ENCODE data around the gene KIFBP.

- TF ChIP-seq POLR2AphosphoS5 (IDR thresholded peaks at IDR 0.05; ENCODE audit: low read depth, low read length) (no peak), SIN3A (IDR thresholded peaks at IDR 0.05; ENCODE audit: borderline replicate concordance, insufficient read depth, low read length) (no peak), REST (IDR thresholded peaks at IDR 0.05; ENCODE audit: insufficient read depth in 1 of 2, low read depth in 2 of 2, low read length in 2 of 2) (no peak), TAF1 (IDR thresholded peaks at IDR 0.05; ENCODE audit: borderline replicate concordance, insufficient read depth, low read length) (no peak), FOXP2 (optimal IDR thresholded peaks at IDR 0.05; ENCODE audit: borderline replicate concordance, extremely low read depth, extremely low read length, insufficient read depth) (no peak)
Observed at GRCh38 chr10:69005704-69006485, 17.3 kb downstream of the KIFBP start.
